ENCODE data around the gene NEDD4L.

- TF ChIP-seq, protein P1, sequence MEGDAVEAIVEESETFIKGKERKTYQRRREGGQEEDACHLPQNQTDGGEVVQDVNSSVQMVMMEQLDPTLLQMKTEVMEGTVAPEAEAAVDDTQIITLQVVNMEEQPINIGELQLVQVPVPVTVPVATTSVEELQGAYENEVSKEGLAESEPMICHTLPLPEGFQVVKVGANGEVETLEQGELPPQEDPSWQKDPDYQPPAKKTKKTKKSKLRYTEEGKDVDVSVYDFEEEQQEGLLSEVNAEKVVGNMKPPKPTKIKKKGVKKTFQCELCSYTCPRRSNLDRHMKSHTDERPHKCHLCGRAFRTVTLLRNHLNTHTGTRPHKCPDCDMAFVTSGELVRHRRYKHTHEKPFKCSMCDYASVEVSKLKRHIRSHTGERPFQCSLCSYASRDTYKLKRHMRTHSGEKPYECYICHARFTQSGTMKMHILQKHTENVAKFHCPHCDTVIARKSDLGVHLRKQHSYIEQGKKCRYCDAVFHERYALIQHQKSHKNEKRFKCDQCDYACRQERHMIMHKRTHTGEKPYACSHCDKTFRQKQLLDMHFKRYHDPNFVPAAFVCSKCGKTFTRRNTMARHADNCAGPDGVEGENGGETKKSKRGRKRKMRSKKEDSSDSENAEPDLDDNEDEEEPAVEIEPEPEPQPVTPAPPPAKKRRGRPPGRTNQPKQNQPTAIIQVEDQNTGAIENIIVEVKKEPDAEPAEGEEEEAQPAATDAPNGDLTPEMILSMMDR (IDR thresholded peaks at IDR 0.05) = no peak
- TF ChIP-seq TCF7L2 (IDR thresholded peaks at IDR 0.05; ENCODE audit: low read depth, low read length) (no peak), SIN3A (IDR thresholded peaks at IDR 0.05; ENCODE audit: borderline replicate concordance, insufficient read depth, low read depth, low read length) (no peak), POLR2AphosphoS5 (IDR thresholded peaks at IDR 0.05; ENCODE audit: low read depth, low read length) (no peak)
Measured at GRCh38 chr18:58032233-58032632, 11.8 kb upstream of the NEDD4L start.
